Neural cell (in vitro differentiated cells): Measurements from ENCODE around the gene NCR2. TPM values are rescaled to one million over a fixed set of nuclear protein-coding genes. Genes with fewer than 3 reads are reported as not detected.

Experiments
- H2AFZ ChIP-seq: fragments of 200-600, 300-800 bp; sonication (generic), shearing (Covaris generic); 2 replicates; pipeline ENCODE4 v1.6.0; 2014; ENCODE audit warnings: low read depth, mild to moderate bottlenecking, antibody characterized with exemption, low read length, moderate library complexity
- H3F3A ChIP-seq: fragments of 200-600 bp; shearing (Covaris generic); 2 replicates; pipeline ENCODE4 v1.6.1; 2016; ENCODE audit warnings: mild to moderate bottlenecking, moderate library complexity, mixed read lengths, antibody characterized with exemption, low read length; ENCODE audit not compliant: insufficient read depth, poor library complexity, severe bottlenecking
- H3K27ac ChIP-seq: fragments of 200-600, 300-800 bp; sonication (generic), shearing (Covaris generic); 2 replicates; pipeline ENCODE4 v1.5.1; 2014; ENCODE audit warnings: mild to moderate bottlenecking, low read length, moderate library complexity
- H3K27me3 ChIP-seq: fragments of 300-800, 200-600 bp; sonication (generic), shearing (Covaris generic); 2 replicates; pipeline ENCODE4 v1.6.0; 2014; ENCODE audit warnings: mild to moderate bottlenecking, low read depth, low read length, moderate library complexity; ENCODE audit not compliant: insufficient read depth
- H3K36me3 ChIP-seq: fragments of 300-800, 200-600 bp; sonication (generic), shearing (Covaris generic); 2 replicates; pipeline ENCODE4 v1.5.1; 2014; ENCODE audit warnings: mild to moderate bottlenecking, antibody characterized with exemption, low read length, moderate library complexity; ENCODE audit not compliant: insufficient read depth
- H3K4me2 ChIP-seq: fragments of 300-800, 200-600 bp; sonication (generic), shearing (Covaris generic); 2 replicates; pipeline ENCODE4 v1.6.0; 2014; ENCODE audit warnings: mild to moderate bottlenecking, low read length
- H3K4me3 ChIP-seq: fragments of 300-800, 200-600 bp; sonication (generic), shearing (Covaris generic); 2 replicates; pipeline ENCODE4 v1.5.1; 2014; ENCODE audit warnings: mild to moderate bottlenecking, low read length, moderate library complexity
- H3K79me2 ChIP-seq: fragments of 200-600 bp; shearing (Covaris generic); replicated peaks from 2 replicates; pipeline ENCODE4 v1.6.0; 2014; ENCODE audit warnings: mild to moderate bottlenecking, low read length, moderate library complexity; ENCODE audit not compliant: insufficient read depth
- H3K9ac ChIP-seq: fragments of 300-800, 200-600 bp; sonication (generic), shearing (Covaris generic); 2 replicates; pipeline ENCODE4 v1.6.1; 2016; ENCODE audit warnings: mild to moderate bottlenecking, low read length, mixed read lengths
- H3K9me2 ChIP-seq: fragments of 200-600 bp; shearing (Covaris generic); 2 replicates; pipeline ENCODE4 v1.6.1; 2016; ENCODE audit warnings: mild to moderate bottlenecking, low read length, mixed read lengths; ENCODE audit not compliant: insufficient read depth
- H3K9me3 ChIP-seq: fragments of 200-600, 300-800 bp; sonication (generic), shearing (Covaris generic); 2 replicates; pipeline ENCODE4 v1.6.1; 2016; ENCODE audit warnings: mild to moderate bottlenecking, mixed run types, low read length, moderate library complexity, mixed read lengths
- H4K20me1 ChIP-seq: fragments of 200-600 bp; shearing (Covaris generic); 2 replicates; pipeline ENCODE4 v1.6.1; 2016; ENCODE audit warnings: mild to moderate bottlenecking, mixed run types; ENCODE audit not compliant: insufficient read depth
- CTCF ChIP-seq: fragments of 450-650 bp; IDR thresholded peaks from 2 replicates; pipeline ENCODE4 v1.5.1; 2014; ENCODE audit warnings: antibody characterized with exemption, mild to moderate bottlenecking, moderate library complexity; ENCODE audit not compliant: poor library complexity, severe bottlenecking
- EP300 ChIP-seq: fragments of 450-650 bp; conservative IDR thresholded peaks from 2 replicates; pipeline ENCODE4 v1.6.1; 2014; ENCODE audit warnings: antibody characterized with exemption, mild to moderate bottlenecking, moderate library complexity; ENCODE audit not compliant: poor library complexity, severe bottlenecking
- EZH2 ChIP-seq: fragments of 200-600, 300-800 bp; shearing (Covaris generic), sonication (generic); IDR thresholded peaks from 2 replicates; pipeline ENCODE4 v1.6.1; 2014; ENCODE audit warnings: antibody characterized with exemption, low read length, borderline replicate concordance, mild to moderate bottlenecking; ENCODE audit not compliant: insufficient read depth, poor library complexity, severe bottlenecking
- MXI1 ChIP-seq: fragments of 450-650 bp; conservative IDR thresholded peaks from 2 replicates; pipeline ENCODE4 v1.6.1; 2014; ENCODE audit warnings: antibody characterized with exemption, mild to moderate bottlenecking; ENCODE audit not compliant: poor library complexity, severe bottlenecking
- POLR2AphosphoS5 ChIP-seq: IDR thresholded peaks from 2 replicates; pipeline ENCODE4 v1.6.1; 2012
- RAD21 ChIP-seq: fragments of 450-650 bp; conservative IDR thresholded peaks from 2 replicates; pipeline ENCODE4 v1.6.1; 2014; ENCODE audit warnings: antibody characterized with exemption, mild to moderate bottlenecking, moderate library complexity
- REST ChIP-seq: IDR thresholded peaks from 2 replicates; pipeline ENCODE4 v1.6.1; 2012; ENCODE audit warnings: borderline replicate concordance
- SMC3 ChIP-seq: fragments of 450-650 bp; conservative IDR thresholded peaks from 2 replicates; pipeline ENCODE4 v1.6.1; 2014; ENCODE audit warnings: antibody characterized with exemption, mild to moderate bottlenecking, moderate library complexity; ENCODE audit not compliant: poor library complexity
- TAF1 ChIP-seq: IDR thresholded peaks from 2 replicates; pipeline ENCODE4 v1.6.1; 2012; ENCODE audit warnings: low read depth
- polyA plus RNA-seq: library from polyadenylated mRNA; depleted of rRNA; stranded (reverse); fragments of >200 nt; gene quantifications from 2 replicates; pipeline ENCODE4 v1.2.3, GENCODE V29; 2014

NCR2 gene
- polyA plus RNA-seq, 1 donor from 2014 or later: not detected

- no peak overlapping the region for H3K9ac ChIP-seq
- no peak overlapping the region for H3K4me2 ChIP-seq
- H3F3A ChIP-seq: no peaks in the 10 kb centered on the region
- H3K27me3 ChIP-seq: no peaks in the 10 kb centered on the region
- H4K20me1 ChIP-seq: no peaks in the 10 kb centered on the region
- peaks cover 12% of the 10 kb centered on the region for H3K9me3 ChIP-seq
- H3K79me2 ChIP-seq: no peaks in the 10 kb centered on the region
- no peak overlapping the region for H3K27ac ChIP-seq
- no peaks in the 10 kb centered on the region for H3K36me3 ChIP-seq
- H3K9me2 ChIP-seq: no peaks in the 10 kb centered on the region
- no peak for TF ChIP-seq POLR2AphosphoS5
- no peak overlapping the region for H3K4me3 ChIP-seq
- H2AFZ ChIP-seq: no peak overlapping the region
These were observed 21.4 kb downstream of the NCR2 start for GRCh38 chr6:41356825-41357224.

- H3K9me3 ChIP-seq: peaks cover 16% of the 10 kb centered on the region
- no peak overlapping the region for H3K4me3 ChIP-seq
- H3K27me3 ChIP-seq: no peaks in the 10 kb centered on the region
- H3K79me2 ChIP-seq: no peaks in the 10 kb centered on the region
- no peaks in the 10 kb centered on the region for H3K9me2 ChIP-seq
- no peak overlapping the region for H2AFZ ChIP-seq
- H3F3A ChIP-seq: no peaks in the 10 kb centered on the region
- H4K20me1 ChIP-seq: no peaks in the 10 kb centered on the region
- no peaks in the 10 kb centered on the region for H3K36me3 ChIP-seq
- H3K27ac ChIP-seq: no peak overlapping the region
- H3K9ac ChIP-seq: no peak overlapping the region
- TF ChIP-seq TAF1 (no peak), POLR2AphosphoS5 (no peak), EP300 (no peak), MXI1 (no peak), REST (no peak), SMC3 (no peak), CTCF (no peak), EZH2 (no peak)
- H3K4me2 ChIP-seq: no peak overlapping the region
These were observed 23.1 kb downstream of the NCR2 start for GRCh38 chr6:41358503-41358902.

- no peak overlapping the region for H3K27ac ChIP-seq
- no peak overlapping the region for H3K4me3 ChIP-seq
- peaks cover 4% of the 10 kb centered on the region for H3K27me3 ChIP-seq
- no peaks in the 10 kb centered on the region for H3K36me3 ChIP-seq
- peaks cover 19% of the 10 kb centered on the region for H3K9me3 ChIP-seq
- no peak overlapping the region for H3K9ac ChIP-seq
- no peak overlapping the region for H3K4me2 ChIP-seq
- no peak overlapping the region for H2AFZ ChIP-seq
- H4K20me1 ChIP-seq: no peaks in the 10 kb centered on the region
- no peak for TF ChIP-seq SMC3
- TF ChIP-seq EP300: no peak
- TF ChIP-seq REST: no peak
- no peak for TF ChIP-seq TAF1
- no peak for TF ChIP-seq RAD21
- TF ChIP-seq POLR2AphosphoS5: no peak
- no peak for TF ChIP-seq EZH2
- TF ChIP-seq CTCF: no peak
- no peak for TF ChIP-seq MXI1
- no peaks in the 10 kb centered on the region for H3F3A ChIP-seq
- no peaks in the 10 kb centered on the region for H3K79me2 ChIP-seq
- H3K9me2 ChIP-seq: no peaks in the 10 kb centered on the region
These were observed 24.4 kb downstream of the NCR2 start for GRCh38 chr6:41359617-41360313.
